CD4-positive, alpha-beta T cell (primary cell): ENCODE data around the gene ELK1. TPM values are rescaled to one million over a fixed set of nuclear protein-coding genes. Genes with fewer than 3 reads are reported as not detected.

ENCODE experiments used
- ATAC-seq: fragments of 200-7000 bp; cut with Tn5 transposase; one replicate; pipeline ENCODE4 v1.10.0; 2022; ENCODE audit warnings: mild to moderate bottlenecking; ENCODE audit not compliant: poor library complexity
- CTCF ChIA-PET: fragments of 350-600 bp; sonication (Branson Sonifier 250); formaldehyde crosslinking; loops from one replicate; lab custom pipeline; 2021; ENCODE audit warnings: antibody characterized with exemption, inconsistent platforms; lab: Charles Lee
- POLR2A ChIA-PET: fragments of 350-600 bp; sonication (Branson Sonifier 250); formaldehyde crosslinking; loops from one replicate; lab custom pipeline; 2021; ENCODE audit warnings: antibody characterized with exemption, inconsistent platforms; lab: Charles Lee
- DNase-seq, 14 experiments: peaks; one replicate each; pipeline ENCODE4 v3.0.0-alpha.2; 2013 to 2020; ENCODE audit warnings: mixed read lengths in 2 of 14
- H3K27ac ChIP-seq, 2 donors: one replicate each; pipeline versions ENCODE4 v1.5.1 to v1.7.0; 2013; ENCODE audit warnings: low read length in 2 of 2, low read depth in 1 of 2, mild to moderate bottlenecking in 1 of 2
- H3K27me3 ChIP-seq, 2 experiments: 1 replicate in 1 of 2; 2 replicates in 1 of 2; pipeline versions ENCODE4 v1.6.1 to v1.7.0; 2013; ENCODE audit warnings: low read length in 2 of 2, control low read depth in 1 of 2, mild to moderate bottlenecking in 1 of 2, moderate library complexity in 1 of 2; ENCODE audit not compliant: insufficient read depth in 2 of 2, control insufficient read depth in 1 of 2
- H3K36me3 ChIP-seq: one replicate; pipeline ENCODE4 v1.6.1; 2013; ENCODE audit warnings: low read length, control low read depth; ENCODE audit not compliant: insufficient read depth
- H3K4me1 ChIP-seq: one replicate; pipeline ENCODE4 v1.6.1; 2013; ENCODE audit warnings: low read length, control low read depth; ENCODE audit not compliant: insufficient read depth
- H3K4me3 ChIP-seq: one replicate; pipeline ENCODE4 v1.5.1; 2013; ENCODE audit warnings: mild to moderate bottlenecking, low read length, moderate library complexity
- H3K9me3 ChIP-seq, 2 experiments: 1 replicate in 1 of 2; 2 replicates in 1 of 2; pipeline versions ENCODE4 v1.6.1 to v1.7.0; 2013; ENCODE audit warnings: low read length in 2 of 2, mild to moderate bottlenecking in 2 of 2, control low read depth in 1 of 2, moderate library complexity in 1 of 2; ENCODE audit not compliant: control insufficient read depth in 1 of 2, insufficient read depth in 1 of 2
- H3K27ac Mint-ChIP-seq: one replicate; pipeline ENCODE4 v1.8.0; 2020; ENCODE audit warnings: mixed read lengths
- H3K27me3 Mint-ChIP-seq: one replicate; pipeline ENCODE4 v1.8.0; 2021; ENCODE audit warnings: mixed read lengths
- H3K36me3 Mint-ChIP-seq: one replicate; pipeline ENCODE4 v1.8.0; 2021; ENCODE audit warnings: low read depth, mixed read lengths
- H3K4me1 Mint-ChIP-seq: one replicate; pipeline ENCODE4 v1.8.0; 2021; ENCODE audit warnings: low read depth, mixed read lengths
- H3K4me3 Mint-ChIP-seq: one replicate; pipeline ENCODE4 v1.8.0; 2020; ENCODE audit warnings: mild to moderate bottlenecking, mixed read lengths
- H3K9me3 Mint-ChIP-seq: one replicate; pipeline ENCODE4 v1.8.0; 2020; ENCODE audit warnings: mixed read lengths
- CTCF ChIP-seq: fragments of 200-600 bp; IDR thresholded peaks from one replicate; pipeline ENCODE4 v1.8.0; 2022; ENCODE audit warnings: antibody characterized with exemption, mild to moderate bottlenecking
- intact Hi-C, 2 experiments: fragments of 100-400 bp; cut with DNase I in 1 of 2; cut with micrococcal nuclease in 1 of 2; formaldehyde crosslinking; loops; one replicate each; pipeline versions ENCODE4 v1.15.1 to v1.9.0; 2023 to 2025; cut with DNase I, micrococcal nuclease
- total RNA-seq, 174 experiments: library from RNA in 2 of 174; stranded (reverse) in 2 of 174; gene quantifications; one replicate each; pipeline ENCODE4 v1.2.3 and lab custom pipeline; 2021 to 2026

Gene ELK1
- total RNA-seq, 2 experiments from 2014 or later, result 38.9 to 40.5 TPM

- TF ChIP-seq CTCF, result no peak
- Mint-ChIP-seq H3K9me3 (no peaks in the 10 kb centered on the region), H3K36me3 (peaks cover 37% of the 10 kb centered on the region), H3K27me3 (no peaks in the 10 kb centered on the region), H3K4me1 (peaks cover 24% of the 10 kb centered on the region), H3K4me3 (peak overlapping the region; percentile 89), H3K27ac (peak overlapping the region; percentile 97)
- H3K4me1 ChIP-seq, result peaks cover 14% of the 10 kb centered on the region
- H3K9me3 ChIP-seq, result no peaks in the 10 kb centered on the region
- DNase-seq (no peak), ATAC-seq (no peak)
- intact Hi-C loops, result loop anchor here (1.0 to 10.0 kb wide), 7 partner anchors 173 to 1257 kb away; partner anchors contain the start of genes ZNF81 (in 2 of the 2), FTSJ1 (in 1 of the 2), NDUFB11 (in 1 of the 2) and PIM2 (in 1 of the 2)
- ChIA-PET CTCF (no interaction called here), POLR2A (interaction anchor here (1.2 to 1.6 kb wide), 2 partner anchors 8 to 513 kb away, joined by 4 to 7 read pairs; partner anchors contain the start of genes ELK1, NDUFB11 and RBM10)
- H3K4me3 ChIP-seq, result peak overlapping the region; percentile 77
- peaks cover 33% of the 10 kb centered on the region for H3K36me3 ChIP-seq
- peak overlapping the region; percentile 94 to 99 for H3K27ac ChIP-seq
- H3K27me3 ChIP-seq, result no peaks in the 10 kb centered on the region
Observed at GRCh38 chrX:47658301-47658683, 7.9 kb upstream of the ELK1 start.

- peak overlapping the region; percentile 94 for H3K4me3 Mint-ChIP-seq
- Histone ChIP-seq H3K36me3 (peaks cover 31% of the 10 kb centered on the region), H3K27ac (peak overlapping the region; percentile 64 to 76), H3K9me3 (no peaks in the 10 kb centered on the region), H3K4me1 (peaks cover 29% of the 10 kb centered on the region), H3K27me3 (no peaks in the 10 kb centered on the region), H3K4me3 (peak overlapping the region; percentile 83)
- POLR2A ChIA-PET, result interaction anchor here (0.7 to 1.8 kb wide), 8 partner anchors 8 to 1515 kb away, joined by 3 to 10 read pairs (median 6); partner anchors contain the start of genes CFP, NDUFB11, RBM10 and TIMP1
- no peak for DNase-seq
- TF ChIP-seq CTCF, result no peak
- no peaks in the 10 kb centered on the region for H3K27me3 Mint-ChIP-seq
- H3K9me3 Mint-ChIP-seq, result no peaks in the 10 kb centered on the region
- no peak for ATAC-seq
- CTCF ChIA-PET, result no interaction called here
- H3K27ac Mint-ChIP-seq, result peak overlapping the region; percentile 89
- H3K36me3 Mint-ChIP-seq, result peaks cover 74% of the 10 kb centered on the region
- intact Hi-C loops, result loop anchor here (5.0 to 10.0 kb wide), 6 partner anchors 89 to 1264 kb away; partner anchors contain the start of genes ARAF (in 1 of the 2), FTSJ1 (in 1 of the 2), PIM2 (in 1 of the 2) and SLC35A2 (in 1 of the 2)
- peaks cover 43% of the 10 kb centered on the region for H3K4me1 Mint-ChIP-seq
Observed at GRCh38 chrX:47651043-47651905, 911 bp upstream of the ELK1 start.

DNA sequence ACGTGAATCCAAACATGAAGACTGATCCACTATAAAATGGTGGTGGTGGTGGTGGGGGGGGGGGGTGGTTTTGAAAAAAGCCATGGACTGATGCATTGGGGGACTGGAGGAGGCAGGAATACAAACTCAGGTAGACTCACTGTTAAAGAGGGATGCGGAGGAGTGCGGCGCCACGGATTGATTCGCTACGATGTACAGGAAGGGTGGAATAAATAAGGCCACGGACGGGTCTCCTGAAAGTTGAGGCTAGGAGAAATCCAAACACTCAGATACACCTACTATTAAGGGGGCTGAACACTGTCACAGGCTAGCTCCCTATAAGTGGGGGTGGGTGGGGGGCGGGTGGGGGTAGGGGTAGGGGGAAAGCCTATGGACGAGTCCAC, 591 bp downstream of the ELK1 start:
- peak overlapping the region; percentile 89 for H3K27ac Mint-ChIP-seq
- intact Hi-C loops, result loop anchor here (5.0 to 10.0 kb wide), 9 partner anchors 87 to 1265 kb away; partner anchors contain the start of genes ARAF (in 1 of the 2), FTSJ1 (in 1 of the 2), PIM2 (in 1 of the 2) and SLC35A2 (in 1 of the 2)
- ChIA-PET CTCF (no interaction called here), POLR2A (interaction anchor here (1.3 to 1.8 kb wide), 5 partner anchors 9 to 505 kb away, joined by 4 to 10 read pairs (median 8); partner anchors contain the start of genes CFP, NDUFB11, RBM10 and UXT)
- Histone ChIP-seq H3K4me1 (peaks cover 29% of the 10 kb centered on the region), H3K9me3 (no peaks in the 10 kb centered on the region), H3K27ac (no peak overlapping the region), H3K27me3 (no peaks in the 10 kb centered on the region), H3K36me3 (peaks cover 24% of the 10 kb centered on the region), H3K4me3 (peak overlapping the region; percentile 83)
- TF ChIP-seq CTCF, result no peak
- DNase-seq, result no peak
- H3K36me3 Mint-ChIP-seq, result peaks cover 66% of the 10 kb centered on the region
- H3K4me1 Mint-ChIP-seq, result peaks cover 42% of the 10 kb centered on the region
- no peak for ATAC-seq
- H3K9me3 Mint-ChIP-seq, result no peaks in the 10 kb centered on the region
- peak overlapping the region; percentile 94 for H3K4me3 Mint-ChIP-seq
- no peaks in the 10 kb centered on the region for H3K27me3 Mint-ChIP-seq
